PFSK-1 (cell line): ENCODE data around the gene FOXN4.

Source experiments
- FOXP2 ChIP-seq: optimal IDR thresholded peaks from 2 replicates; pipeline ENCODE3; 2011; ENCODE audit warnings: borderline replicate concordance, control low read depth, inconsistent platforms; ENCODE audit not compliant: insufficient read depth; ENCODE audit errors: extremely low read length, extremely low read depth
- POLR2AphosphoS5 ChIP-seq: IDR thresholded peaks from 2 replicates; pipeline ENCODE4 v1.6.1; 2012; ENCODE audit warnings: low read depth, mild to moderate bottlenecking, control low read depth, low read length, moderate library complexity
- REST ChIP-seq, 2 experiments: IDR thresholded peaks; 2 replicates each; pipeline versions ENCODE4 v1.6.1 to v1.8.0; 2011 to 2012; ENCODE audit warnings: low read depth in 2 of 2, low read length in 2 of 2, control low read depth in 1 of 2, inconsistent platforms in 1 of 2, mild to moderate bottlenecking in 1 of 2, moderate library complexity in 1 of 2; ENCODE audit not compliant: insufficient read depth in 1 of 2
- SIN3A ChIP-seq: IDR thresholded peaks from 2 replicates; pipeline ENCODE4 v1.6.1; 2012; ENCODE audit warnings: mild to moderate bottlenecking, low read length, moderate library complexity, borderline replicate concordance; ENCODE audit not compliant: insufficient read depth
- TAF1 ChIP-seq: IDR thresholded peaks from 2 replicates; pipeline ENCODE4 v1.6.1; 2012; ENCODE audit warnings: low read length, control low read depth, borderline replicate concordance; ENCODE audit not compliant: insufficient read depth

FOXN4 gene

GRCh38 chr12:109277899-109278762, 31.0 kb downstream of the FOXN4 start:
- TF ChIP-seq SIN3A: no peak
- TF ChIP-seq FOXP2: no peak
- no peak for TF ChIP-seq TAF1
- TF ChIP-seq POLR2AphosphoS5: no peak
- no peak for TF ChIP-seq REST (IDR thresholded peaks at IDR 0.05; ENCODE audit: insufficient read depth in 1 of 2, low read depth in 2 of 2, low read length in 2 of 2)

GRCh38 chr12:109277255-109277898, 31.7 kb downstream of the FOXN4 start:
- no peak for TF ChIP-seq SIN3A
- no peak for TF ChIP-seq TAF1
- no peak for TF ChIP-seq POLR2AphosphoS5
- no peak for TF ChIP-seq REST (IDR thresholded peaks at IDR 0.05; ENCODE audit: insufficient read depth in 1 of 2, low read depth in 2 of 2, low read length in 2 of 2)
- TF ChIP-seq FOXP2: no peak

GRCh38 chr12:109276160-109276559, 32.9 kb downstream of the FOXN4 start:
- TF ChIP-seq FOXP2: no peak
- TF ChIP-seq POLR2AphosphoS5: no peak
- no peak for TF ChIP-seq SIN3A
- no peak for TF ChIP-seq TAF1
- no peak for TF ChIP-seq REST (IDR thresholded peaks at IDR 0.05; ENCODE audit: insufficient read depth in 1 of 2, low read depth in 2 of 2, low read length in 2 of 2)

- TF ChIP-seq REST (IDR thresholded peaks at IDR 0.05; ENCODE audit: insufficient read depth in 1 of 2, low read depth in 2 of 2, low read length in 2 of 2): no peak
- no peak for TF ChIP-seq TAF1
- TF ChIP-seq SIN3A: no peak
- no peak for TF ChIP-seq POLR2AphosphoS5
- TF ChIP-seq FOXP2: no peak
These were observed 33.9 kb downstream of the FOXN4 start for GRCh38 chr12:109275173-109275572.
